Fibroblast of the aortic adventitia (primary cell): ENCODE data around the gene NRIP2. TPM values are rescaled to one million over a fixed set of nuclear protein-coding genes. Genes with fewer than 3 reads are reported as not detected.

ENCODE experiments used
- DNase-seq: peaks from one replicate; pipeline ENCODE4 v3.0.0-alpha.2; 2010; ENCODE audit warnings: low read depth
- H3K4me3 ChIP-seq: 2 replicates; pipeline ENCODE4 v1.5.1; 2011; ENCODE audit warnings: low read depth, mild to moderate bottlenecking, control low read depth, low read length, moderate library complexity
- CTCF ChIP-seq: IDR thresholded peaks from 2 replicates; pipeline ENCODE4 v1.5.1; 2011; ENCODE audit warnings: mild to moderate bottlenecking, low read length, control low read depth, inconsistent platforms; ENCODE audit not compliant: insufficient read depth
- total RNA-seq: library from RNA; depleted of rRNA; stranded (reverse); fragments of >200 nt; gene quantifications from 2 replicates; pipeline ENCODE4 v1.2.3, GENCODE V29; 2012; ENCODE audit warnings: low replicate concordance

Gene NRIP2
- total RNA-seq, 1 donor, result not detected

- no peak overlapping the region for H3K4me3 ChIP-seq
- DNase-seq, result peak; percentile 38
Measured at GRCh38 chr12:2845280-2845679, 10.4 kb upstream of the NRIP2 start.

GRCh38 chr12:2844786-2845185, 10.0 kb upstream of the NRIP2 start:
- TF ChIP-seq CTCF, result no peak
- DNase-seq, result no peak

More at GRCh38 chr12:2845280-2845679, 10.4 kb upstream of the NRIP2 start:
- no peak for TF ChIP-seq CTCF

GRCh38 chr12:2842948-2843347, 8.1 kb upstream of the NRIP2 start:
- H3K4me3 ChIP-seq, result no peak overlapping the region
- no peak for TF ChIP-seq CTCF
- DNase-seq, result no peak

More at GRCh38 chr12:2844786-2845185, 10.0 kb upstream of the NRIP2 start:
- no peak overlapping the region for H3K4me3 ChIP-seq

GRCh38 chr12:2841056-2841650, 6.3 kb upstream of the NRIP2 start:
- no peak for DNase-seq
- H3K4me3 ChIP-seq, result no peak overlapping the region
- no peak for TF ChIP-seq CTCF

- DNase-seq, result no peak
- H3K4me3 ChIP-seq, result no peak overlapping the region
- TF ChIP-seq CTCF, result no peak
Measured at GRCh38 chr12:2836574-2836973, 1.7 kb upstream of the NRIP2 start.

GRCh38 chr12:2835691-2836403, 1.0 kb upstream of the NRIP2 start:
- DNase-seq, result no peak
- TF ChIP-seq CTCF, result no peak
- no peak overlapping the region for H3K4me3 ChIP-seq
